Measurements from ENCODE around the gene DDA1.

GRCh38 chr19:17341386-17341785 is 32.0 kb downstream of the DDA1 start:
- no peak for TF ChIP-seq CTCF (IDR thresholded peaks at IDR 0.05 in 8 of 11, conservative IDR thresholded peaks at IDR 0.05 in 3 of 11)
- TF ChIP-seq POLR2AphosphoS5 (IDR thresholded peaks at IDR 0.05), result no peak
- no peak for TF ChIP-seq POLR2A (IDR thresholded peaks at IDR 0.05)
